Hair follicle dermal papilla cell (primary cell): ENCODE results near the gene ZSWIM9. TPM values are rescaled to one million over a fixed set of nuclear protein-coding genes. Genes with fewer than 3 reads are reported as not detected.

Source experiments
- total RNA-seq: library from RNA; depleted of rRNA; stranded (reverse); fragments of >200 nt; gene quantifications from 2 replicates; pipeline ENCODE4 v1.2.3, GENCODE V29; 2012

Gene ZSWIM9
- total RNA-seq: 2.4 and 3.1 TPM in 2 replicates

GRCh38 chr19:48169939-48170803 lies at the start of gene ZSWIM9, which contains the start of gene LIG1:
Gene ZSWIM9 (plus strand): TSS chr19:48170680. CDS start chr19:48171803, 1,123 bp downstream.
Gene LIG1 (minus strand): TSS chr19:48170344. CDS start chr19:48165566, 4,778 bp downstream.

Other genes starting within 250 kb of the ZSWIM9 start
- gene BSPH1, start 178.5 kb upstream of the ZSWIM9 start, total RNA-seq: not detected in 2 replicates
- gene ELSPBP1, start 176.0 kb upstream of the ZSWIM9 start, total RNA-seq: not detected in 2 replicates
- not detected in 2 replicates for gene CABP5, start 126.6 kb upstream of the ZSWIM9 start, total RNA-seq
- 4.7 and 7.7 TPM in 2 replicates for gene PLA2G4C, start 59.9 kb upstream of the ZSWIM9 start, total RNA-seq
- gene LIG1, start 336 bp upstream of the ZSWIM9 start, total RNA-seq: 6.3 and 7.5 TPM in 2 replicates
- 23.0 and 25.0 TPM in 2 replicates for gene CARD8, start 85.2 kb downstream of the ZSWIM9 start, total RNA-seq
- gene ZNF114, start 99.4 kb downstream of the ZSWIM9 start, total RNA-seq: 0.24 and 0.32 TPM in 2 replicates
- 69.1 and 109 TPM in 2 replicates for gene EMP3, start 154.9 kb downstream of the ZSWIM9 start, total RNA-seq
- gene TMEM143, start 193.3 kb downstream of the ZSWIM9 start, total RNA-seq: 4.7 and 9.6 TPM in 2 replicates
- gene SYNGR4, start 193.7 kb downstream of the ZSWIM9 start, total RNA-seq: not detected in 2 replicates
- gene KDELR1, start 220.9 kb downstream of the ZSWIM9 start, total RNA-seq: 102 and 121 TPM in 2 replicates
- 0.49 and 0.65 TPM in 2 replicates for gene GRIN2D, start 223.0 kb downstream of the ZSWIM9 start, total RNA-seq